ENCODE data around the gene PNPLA8. TPM values are rescaled to one million over a fixed set of nuclear protein-coding genes. Genes with fewer than 3 reads are reported as not detected.

PNPLA8 gene
- total and polyA plus RNA-seq, 2 donors (not counting 1 experiment from before 2014, with no cell fraction given) = 12.3 to 57.3 TPM

DNA sequence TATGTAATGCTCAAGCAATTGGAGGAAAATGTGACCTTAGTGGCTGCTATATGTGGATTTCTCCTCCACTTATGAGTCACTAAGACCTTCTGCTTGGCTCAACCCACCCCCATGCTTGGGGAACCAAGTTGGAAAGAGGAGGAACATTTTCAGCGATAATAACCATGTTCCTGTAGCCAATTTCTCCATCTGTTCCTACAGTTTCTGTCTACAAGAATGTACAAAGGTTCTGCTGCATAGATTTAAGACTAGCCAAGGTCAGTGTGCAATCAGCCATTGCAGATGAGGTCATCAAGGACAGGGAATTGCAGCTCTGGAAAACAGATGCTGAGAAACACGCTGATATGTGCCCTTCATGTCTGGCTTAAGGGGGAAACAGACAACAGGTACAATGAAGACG, 64.1 kb downstream of the PNPLA8 start:
- H3K9ac ChIP-seq (ENCODE audit: low read length) = no peak overlapping the region
- Mint-ChIP-seq H3K4me3 (no peak overlapping the region), H3K9me3 (ENCODE audit: insufficient read depth) (no peaks in the 10 kb centered on the region), H3K4me1 (peaks cover 7% of the 10 kb centered on the region), H3K27me3 (peaks cover 58% of the 10 kb centered on the region), H3K27ac (no peak overlapping the region)
- ATAC-seq (ENCODE audit: low read depth) (no peak), DNase-seq (no peak)
- H3K27me3 ChIP-seq (replicated peaks in 1 of 4; ENCODE audit: control extremely low read depth in 1 of 4, control insufficient read depth in 3 of 4, insufficient read depth in 4 of 4, low read length in 3 of 4) = peaks cover 0 to 39% (median 25%) of the 10 kb centered on the region in 4 experiments
- H3K4me3 ChIP-seq (ENCODE audit: control extremely low read depth in 1 of 5, extremely low read depth in 1 of 5, insufficient read depth in 1 of 5, low read depth in 2 of 5, low read length in 4 of 5) = no peak overlapping the region
- WGBS (ENCODE audit: insufficient coverage) = 100% methylated on average over 2 of the region's 3 CpGs
- no peak overlapping the region for H3K4me2 ChIP-seq (replicated peaks; ENCODE audit: low read depth, low read length, poor library complexity, severe bottlenecking)
- no peaks in the 10 kb centered on the region for H4K20me1 ChIP-seq (ENCODE audit: control insufficient read depth, insufficient read depth, low read length, poor library complexity, severe bottlenecking)
- no peaks in the 10 kb centered on the region for H3K9me3 ChIP-seq (ENCODE audit: control extremely low read depth in 1 of 3, control insufficient read depth in 2 of 3, insufficient read depth in 1 of 3, low read length in 2 of 3)
- CTCF ChIA-PET = interaction anchor here (4.1 to 4.6 kb wide), 2 partner anchors 8 to 35 kb away, joined by 31 to 35 read pairs; no protein-coding TSS in a partner anchor
- H3K79me2 ChIP-seq (ENCODE audit: control insufficient read depth, insufficient read depth, low read length) = no peaks in the 10 kb centered on the region
- no peak overlapping the region for H3K27ac ChIP-seq (ENCODE audit: low read length in 2 of 2)
- TF ChIP-seq, protein P1, sequence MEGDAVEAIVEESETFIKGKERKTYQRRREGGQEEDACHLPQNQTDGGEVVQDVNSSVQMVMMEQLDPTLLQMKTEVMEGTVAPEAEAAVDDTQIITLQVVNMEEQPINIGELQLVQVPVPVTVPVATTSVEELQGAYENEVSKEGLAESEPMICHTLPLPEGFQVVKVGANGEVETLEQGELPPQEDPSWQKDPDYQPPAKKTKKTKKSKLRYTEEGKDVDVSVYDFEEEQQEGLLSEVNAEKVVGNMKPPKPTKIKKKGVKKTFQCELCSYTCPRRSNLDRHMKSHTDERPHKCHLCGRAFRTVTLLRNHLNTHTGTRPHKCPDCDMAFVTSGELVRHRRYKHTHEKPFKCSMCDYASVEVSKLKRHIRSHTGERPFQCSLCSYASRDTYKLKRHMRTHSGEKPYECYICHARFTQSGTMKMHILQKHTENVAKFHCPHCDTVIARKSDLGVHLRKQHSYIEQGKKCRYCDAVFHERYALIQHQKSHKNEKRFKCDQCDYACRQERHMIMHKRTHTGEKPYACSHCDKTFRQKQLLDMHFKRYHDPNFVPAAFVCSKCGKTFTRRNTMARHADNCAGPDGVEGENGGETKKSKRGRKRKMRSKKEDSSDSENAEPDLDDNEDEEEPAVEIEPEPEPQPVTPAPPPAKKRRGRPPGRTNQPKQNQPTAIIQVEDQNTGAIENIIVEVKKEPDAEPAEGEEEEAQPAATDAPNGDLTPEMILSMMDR (IDR thresholded peaks at IDR 0.05) = no peak
- TF ChIP-seq EZH2 (IDR thresholded peaks at IDR 0.05; ENCODE audit: borderline replicate concordance, insufficient read depth, low read depth, low read length, poor library complexity, severe bottlenecking) = no peak
- no peak overlapping the region for H2AFZ ChIP-seq (ENCODE audit: insufficient read depth, low read depth, low read length, poor library complexity, severe bottlenecking)
- POLR2A ChIA-PET = no interaction called here
- no peaks in the 10 kb centered on the region for H3K36me3 ChIP-seq (replicated peaks in 1 of 2; ENCODE audit: control extremely low read depth in 1 of 2, control insufficient read depth in 1 of 2, extremely low read depth in 1 of 2, insufficient read depth in 2 of 2, low read length in 1 of 2)
- H3K4me1 ChIP-seq (ENCODE audit: control insufficient read depth in 2 of 2, insufficient read depth in 2 of 2, low read length in 2 of 2) = peaks cover under 1 to 7% of the 10 kb centered on the region in 2 donors
- intact Hi-C loops (cut with micrococcal nuclease) = loop anchor here (2.0 kb wide), 1 partner anchor 77 kb away; no protein-coding TSS in a partner anchor

DNA sequence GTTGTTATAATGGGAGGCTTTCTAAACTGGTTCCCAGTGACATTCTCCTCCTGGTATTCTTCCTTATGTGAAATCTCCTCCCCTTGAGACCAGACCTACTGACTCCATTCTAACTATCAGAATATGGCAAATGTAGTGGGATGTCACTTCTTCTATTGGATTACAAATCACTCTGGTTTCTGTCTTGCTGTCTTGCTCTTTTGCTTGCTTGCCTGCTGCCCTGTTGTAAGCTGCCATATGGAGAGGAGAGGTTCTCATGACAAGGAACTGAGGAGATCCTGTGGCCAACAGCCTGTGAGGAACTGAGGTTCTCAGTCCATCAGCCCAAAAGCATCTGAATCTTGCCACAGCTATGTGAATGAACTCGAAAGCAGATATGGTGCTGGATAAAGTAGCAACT, 65.0 kb downstream of the PNPLA8 start:
- H3K36me3 ChIP-seq (replicated peaks in 1 of 2; ENCODE audit: control extremely low read depth in 1 of 2, control insufficient read depth in 1 of 2, extremely low read depth in 1 of 2, insufficient read depth in 2 of 2, low read length in 1 of 2) = no peaks in the 10 kb centered on the region
- no peak for ATAC-seq (ENCODE audit: low read depth)
- TF ChIP-seq EZH2 (IDR thresholded peaks at IDR 0.05; ENCODE audit: borderline replicate concordance, insufficient read depth, low read depth, low read length, poor library complexity, severe bottlenecking) = no peak
- TF ChIP-seq, protein P1 (IDR thresholded peaks at IDR 0.05) = no peak
- CTCF ChIA-PET = interaction anchor here (0.7 to 4.6 kb wide), 6 partner anchors 9 to 282 kb away, joined by 3 to 35 read pairs (median 16); no protein-coding TSS in a partner anchor
- H3K4me3 ChIP-seq (ENCODE audit: control extremely low read depth in 1 of 5, extremely low read depth in 1 of 5, insufficient read depth in 1 of 5, low read depth in 2 of 5, low read length in 4 of 5) = no peak overlapping the region
- H3K4me2 ChIP-seq (replicated peaks; ENCODE audit: low read depth, low read length, poor library complexity, severe bottlenecking) = no peak overlapping the region
- Mint-ChIP-seq H3K4me3 (no peak overlapping the region), H3K27ac (no peak overlapping the region), H3K4me1 (peaks cover 10% of the 10 kb centered on the region), H3K9me3 (ENCODE audit: insufficient read depth) (no peaks in the 10 kb centered on the region), H3K27me3 (peaks cover 55% of the 10 kb centered on the region)
- DNase-seq = no peak
- peaks cover 4 to 9% of the 10 kb centered on the region in 2 donors for H3K4me1 ChIP-seq (ENCODE audit: control insufficient read depth in 2 of 2, insufficient read depth in 2 of 2, low read length in 2 of 2)
- no peaks in the 10 kb centered on the region for H4K20me1 ChIP-seq (ENCODE audit: control insufficient read depth, insufficient read depth, low read length, poor library complexity, severe bottlenecking)
- no peaks in the 10 kb centered on the region for H3K79me2 ChIP-seq (ENCODE audit: control insufficient read depth, insufficient read depth, low read length)
- H3K9ac ChIP-seq (ENCODE audit: low read length) = no peak overlapping the region
- POLR2A ChIA-PET = no interaction called here
- no peak overlapping the region for H2AFZ ChIP-seq (ENCODE audit: insufficient read depth, low read depth, low read length, poor library complexity, severe bottlenecking)
- intact Hi-C loops (cut with micrococcal nuclease) = loop anchor here (1.0 to 2.0 kb wide), 2 partner anchors 76 to 280 kb away; no protein-coding TSS in a partner anchor
- no peak overlapping the region for H3K27ac ChIP-seq (ENCODE audit: low read length in 2 of 2)
- no CpG with 5 or more reads among the region's 1 CpG for WGBS (ENCODE audit: insufficient coverage)
- no peaks in the 10 kb centered on the region for H3K9me3 ChIP-seq (ENCODE audit: control extremely low read depth in 1 of 3, control insufficient read depth in 2 of 3, insufficient read depth in 1 of 3, low read length in 2 of 3)
- peaks cover 0 to 44% (median 24%) of the 10 kb centered on the region in 4 experiments for H3K27me3 ChIP-seq (replicated peaks in 1 of 4; ENCODE audit: control extremely low read depth in 1 of 4, control insufficient read depth in 3 of 4, insufficient read depth in 4 of 4, low read length in 3 of 4)

All from B cell (primary cell).